ENCODE data around the gene KIR2DL1. TPM values are rescaled to one million over a fixed set of nuclear protein-coding genes. Genes with fewer than 3 reads are reported as not detected.

Gene KIR2DL1
- polyA plus RNA-seq, 3 donors = not detected

- no peak overlapping the region for H3K9ac ChIP-seq (ENCODE audit: insufficient read depth, low read length, poor library complexity, severe bottlenecking)
- peaks cover 0 to 4% (median 3%) of the 10 kb centered on the region in 3 donors for H3K27me3 Mint-ChIP-seq (ENCODE audit: low read depth in 3 of 3)
- H3K4me2 ChIP-seq (replicated peaks; ENCODE audit: extremely low read depth, low read length, poor library complexity, severe bottlenecking) = no peak overlapping the region
These were observed 21.9 kb downstream of the KIR2DL1 start for GRCh38 chr19:54791476-54791875.

GRCh38 chr19:54792814-54793213 lies 23.2 kb downstream of the KIR2DL1 start:
- peaks cover 30 to 32% of the 10 kb centered on the region in 2 donors for H3K4me1 ChIP-seq (ENCODE audit: control insufficient read depth in 1 of 2, insufficient read depth in 2 of 2, low read length in 2 of 2)

More at GRCh38 chr19:54791476-54791875, 21.9 kb downstream of the KIR2DL1 start:
- Histone ChIP-seq H3K4me1 (ENCODE audit: control insufficient read depth in 1 of 2, insufficient read depth in 2 of 2, low read length in 2 of 2) (peaks cover 30 to 40% of the 10 kb centered on the region in 2 donors), H4K20me1 (ENCODE audit: insufficient read depth, low read length) (no peaks in the 10 kb centered on the region), H3K79me2 (ENCODE audit: insufficient read depth, low read length) (no peaks in the 10 kb centered on the region), H3K9me3 (replicated peaks in 1 of 2; ENCODE audit: control insufficient read depth in 1 of 2, insufficient read depth in 1 of 2, low read length in 2 of 2) (no peaks in the 10 kb centered on the region), H3K27ac (ENCODE audit: low read depth in 1 of 2, low read length in 2 of 2) (no peak overlapping the region), H3K36me3 (replicated peaks in 1 of 2; ENCODE audit: control insufficient read depth in 1 of 2, insufficient read depth in 2 of 2, low read length in 2 of 2) (no peaks in the 10 kb centered on the region), H2AFZ (ENCODE audit: insufficient read depth, low read depth, low read length, poor library complexity, severe bottlenecking) (no peak overlapping the region), H3K27me3 (ENCODE audit: control insufficient read depth in 2 of 2, insufficient read depth in 2 of 2, low read length in 2 of 2) (no peaks in the 10 kb centered on the region), H3K4me3 (replicated peaks in 1 of 3; ENCODE audit: low read depth in 2 of 3, low read length in 3 of 3) (no peak overlapping the region)
- Mint-ChIP-seq H3K4me3 (no peak overlapping the region), H3K4me1 (peaks cover 32% of the 10 kb centered on the region), H3K9me3 (peaks cover 0 to 6% (median 0%) of the 10 kb centered on the region in 7 donors), H3K36me3 (peaks cover 0 to 4% of the 10 kb centered on the region in 2 donors), H3K27ac (peak overlapping the region in 2 of 7 donors; percentile 19 to 54)
- 100% methylated on average over 4 of the region's 6 CpGs for WGBS (ENCODE audit: insufficient coverage)
- intact Hi-C loops (cut with micrococcal nuclease) = loop anchor here in 1 of 2 donors (10.0 kb wide), 1 partner anchor 83 kb away; the partner anchor contains the start of gene FCAR
- no peak for DNase-seq
- TF ChIP-seq CTCF (IDR thresholded peaks at IDR 0.05) = no peak

More at GRCh38 chr19:54792814-54793213, 23.2 kb downstream of the KIR2DL1 start:
- H3K4me3 ChIP-seq (replicated peaks in 1 of 3; ENCODE audit: low read depth in 2 of 3, low read length in 3 of 3) = peak overlapping the region; percentile 44 to 73 (median 71)
- peak overlapping the region; percentile 64 for H2AFZ ChIP-seq (ENCODE audit: insufficient read depth, low read depth, low read length, poor library complexity, severe bottlenecking)
- H3K27ac Mint-ChIP-seq = peak overlapping the region; percentile 79 to 94 (median 87)
- H3K27me3 ChIP-seq (ENCODE audit: control insufficient read depth in 2 of 2, insufficient read depth in 2 of 2, low read length in 2 of 2) = no peaks in the 10 kb centered on the region
- peak overlapping the region; percentile 71 to 86 for H3K4me3 Mint-ChIP-seq
- peak overlapping the region; percentile 57 for H3K9ac ChIP-seq (ENCODE audit: insufficient read depth, low read length, poor library complexity, severe bottlenecking)
- H3K4me2 ChIP-seq (replicated peaks; ENCODE audit: extremely low read depth, low read length, poor library complexity, severe bottlenecking) = peak overlapping the region; percentile 68
- peaks cover 0 to 5% (median 0%) of the 10 kb centered on the region in 7 donors for H3K9me3 Mint-ChIP-seq
- WGBS (ENCODE audit: insufficient coverage) = 0% methylated on average over 4 of the region's 8 CpGs
- intact Hi-C loops (cut with micrococcal nuclease) = loop anchor here in 1 of 2 donors (10.0 kb wide), 1 partner anchor 82 kb away; the partner anchor contains the start of gene FCAR
- H3K27ac ChIP-seq (ENCODE audit: low read depth in 1 of 2, low read length in 2 of 2) = peak overlapping the region in 1 of 2 donors; percentile 81
- DNase-seq = peak; percentile 35 to 69 (median 69)
- peaks cover 0 to 3% (median 1%) of the 10 kb centered on the region in 3 donors for H3K27me3 Mint-ChIP-seq (ENCODE audit: low read depth in 3 of 3)
- no peaks in the 10 kb centered on the region for H4K20me1 ChIP-seq (ENCODE audit: insufficient read depth, low read length)
- H3K9me3 ChIP-seq (replicated peaks in 1 of 2; ENCODE audit: control insufficient read depth in 1 of 2, insufficient read depth in 1 of 2, low read length in 2 of 2) = no peaks in the 10 kb centered on the region
- H3K36me3 ChIP-seq (replicated peaks in 1 of 2; ENCODE audit: control insufficient read depth in 1 of 2, insufficient read depth in 2 of 2, low read length in 2 of 2) = no peaks in the 10 kb centered on the region
- no peaks in the 10 kb centered on the region for H3K79me2 ChIP-seq (ENCODE audit: insufficient read depth, low read length)
- peaks cover 0 to 4% of the 10 kb centered on the region in 2 donors for H3K36me3 Mint-ChIP-seq
- no peak for TF ChIP-seq CTCF (IDR thresholded peaks at IDR 0.05)
- H3K4me1 Mint-ChIP-seq = peaks cover 24% of the 10 kb centered on the region
